ENCODE measurements around the gene PLD6.

PLD6 gene

GRCh38 chr17:17156107-17156506 lies 50.0 kb downstream of the PLD6 start:
- DNase-seq (ENCODE audit: low read depth) = peak; percentile 64
- no peak overlapping the region for H3K4me3 ChIP-seq (ENCODE audit: low read depth, low read length)
- no peak for TF ChIP-seq CTCF (conservative IDR thresholded peaks at IDR 0.05; ENCODE audit: low read depth, low read length)

DNA sequence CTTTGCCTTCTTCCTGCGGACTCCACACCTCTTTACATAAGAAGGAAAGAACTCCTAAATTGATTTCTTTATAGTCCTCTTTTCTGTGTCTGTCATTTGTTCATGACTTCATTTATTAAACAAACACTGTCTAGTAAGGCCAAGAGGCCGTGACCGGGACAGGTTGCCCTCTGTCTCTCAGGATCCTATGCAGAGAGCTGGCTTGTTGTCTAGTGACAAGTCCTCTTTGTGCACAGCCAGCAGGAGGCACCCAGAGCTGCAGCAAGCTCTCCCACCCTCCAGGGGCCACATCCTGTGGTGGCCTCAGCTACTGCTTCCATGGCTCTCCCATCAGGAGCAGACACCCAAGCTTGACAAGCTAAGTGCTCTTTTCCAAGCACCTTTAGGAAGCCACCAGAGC lies 50.6 kb downstream of the PLD6 start:
- DNase-seq (ENCODE audit: low read depth) = no peak
- no peak overlapping the region for H3K4me3 ChIP-seq (ENCODE audit: low read depth, low read length)
- peak; percentile 5 for TF ChIP-seq CTCF (conservative IDR thresholded peaks at IDR 0.05; ENCODE audit: low read depth, low read length)

GRCh38 chr17:17154981-17155380 lies 51.2 kb downstream of the PLD6 start:
- no peak for DNase-seq (ENCODE audit: low read depth)
- TF ChIP-seq CTCF (conservative IDR thresholded peaks at IDR 0.05; ENCODE audit: low read depth, low read length) = no peak
- H3K4me3 ChIP-seq (ENCODE audit: low read depth, low read length) = no peak overlapping the region

DNA sequence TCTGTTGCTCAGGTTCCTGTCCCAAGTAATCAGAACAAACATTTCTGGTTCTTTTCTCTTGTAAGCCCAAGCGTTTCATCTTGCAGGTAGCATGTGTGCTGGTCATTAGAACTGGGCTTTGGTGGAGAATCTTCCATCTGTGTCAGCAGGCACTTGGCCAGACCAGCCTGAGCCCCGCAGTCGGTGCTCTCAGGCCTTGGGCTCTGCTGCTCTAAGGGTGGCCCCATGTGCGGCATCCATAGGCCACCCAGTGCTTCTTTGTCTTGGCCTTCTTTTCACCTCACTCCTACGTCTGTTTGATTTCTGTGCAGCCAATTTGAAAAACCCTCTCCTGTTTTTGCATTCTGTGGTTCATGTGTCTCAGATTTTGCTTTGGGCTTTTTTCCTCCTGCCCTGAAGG lies 51.6 kb downstream of the PLD6 start:
- H3K4me3 ChIP-seq (ENCODE audit: low read depth, low read length) = no peak overlapping the region
- DNase-seq (ENCODE audit: low read depth) = no peak
- no peak for TF ChIP-seq CTCF (conservative IDR thresholded peaks at IDR 0.05; ENCODE audit: low read depth, low read length)

DNA sequence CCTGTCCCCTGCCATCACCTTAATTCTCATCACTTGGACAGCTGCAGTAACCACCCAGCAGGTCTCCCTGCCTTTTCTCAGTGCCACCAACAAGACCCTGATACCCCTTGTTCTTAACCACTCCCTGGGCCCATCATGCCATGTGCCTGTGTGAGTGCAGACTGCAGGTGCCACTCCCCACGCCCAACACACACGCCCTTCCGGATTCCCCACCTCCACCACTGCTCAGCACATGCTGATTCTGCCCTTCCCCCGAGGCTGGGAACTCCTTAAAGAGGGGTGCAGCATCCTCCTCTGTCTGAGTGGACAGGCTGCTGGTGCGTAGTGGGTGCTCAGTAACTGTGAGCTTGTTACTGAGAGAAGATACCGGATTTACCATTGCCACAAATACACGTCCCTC lies 52.4 kb downstream of the PLD6 start:
- no peak overlapping the region for H3K4me3 ChIP-seq (ENCODE audit: low read depth, low read length)
- DNase-seq (ENCODE audit: low read depth) = no peak
- TF ChIP-seq CTCF (conservative IDR thresholded peaks at IDR 0.05; ENCODE audit: low read depth, low read length) = no peak

DNA sequence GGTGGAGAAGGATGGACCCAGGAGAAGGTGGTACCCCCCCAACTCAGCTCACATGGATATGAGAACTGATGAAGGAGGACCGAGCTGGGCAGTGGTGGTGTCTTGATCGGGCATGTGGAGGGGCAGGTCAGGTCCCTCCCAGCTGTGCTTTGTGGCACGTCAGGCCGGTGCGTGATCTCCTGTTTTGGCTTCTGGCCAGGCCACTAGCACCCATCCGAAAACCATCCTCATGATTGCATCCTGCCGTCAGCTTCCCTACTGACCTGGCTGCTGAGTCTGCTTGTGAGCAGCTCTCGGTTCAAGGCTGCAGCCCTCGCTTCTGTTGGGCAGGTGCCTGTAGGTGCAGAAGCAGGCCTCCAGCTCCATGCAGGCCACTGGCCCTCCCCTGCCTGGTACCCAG lies 53.1 kb downstream of the PLD6 start:
- H3K4me3 ChIP-seq (ENCODE audit: low read depth, low read length) = no peak overlapping the region
- no peak for TF ChIP-seq CTCF (conservative IDR thresholded peaks at IDR 0.05; ENCODE audit: low read depth, low read length)
- DNase-seq (ENCODE audit: low read depth) = no peak

GRCh38 chr17:17152385-17152784 lies 53.7 kb downstream of the PLD6 start:
- H3K4me3 ChIP-seq (ENCODE audit: low read depth, low read length) = no peak overlapping the region
- DNase-seq (ENCODE audit: low read depth) = no peak
- TF ChIP-seq CTCF (conservative IDR thresholded peaks at IDR 0.05; ENCODE audit: low read depth, low read length) = no peak
